ENCODE measurements around the gene HSPA8.

DNA sequence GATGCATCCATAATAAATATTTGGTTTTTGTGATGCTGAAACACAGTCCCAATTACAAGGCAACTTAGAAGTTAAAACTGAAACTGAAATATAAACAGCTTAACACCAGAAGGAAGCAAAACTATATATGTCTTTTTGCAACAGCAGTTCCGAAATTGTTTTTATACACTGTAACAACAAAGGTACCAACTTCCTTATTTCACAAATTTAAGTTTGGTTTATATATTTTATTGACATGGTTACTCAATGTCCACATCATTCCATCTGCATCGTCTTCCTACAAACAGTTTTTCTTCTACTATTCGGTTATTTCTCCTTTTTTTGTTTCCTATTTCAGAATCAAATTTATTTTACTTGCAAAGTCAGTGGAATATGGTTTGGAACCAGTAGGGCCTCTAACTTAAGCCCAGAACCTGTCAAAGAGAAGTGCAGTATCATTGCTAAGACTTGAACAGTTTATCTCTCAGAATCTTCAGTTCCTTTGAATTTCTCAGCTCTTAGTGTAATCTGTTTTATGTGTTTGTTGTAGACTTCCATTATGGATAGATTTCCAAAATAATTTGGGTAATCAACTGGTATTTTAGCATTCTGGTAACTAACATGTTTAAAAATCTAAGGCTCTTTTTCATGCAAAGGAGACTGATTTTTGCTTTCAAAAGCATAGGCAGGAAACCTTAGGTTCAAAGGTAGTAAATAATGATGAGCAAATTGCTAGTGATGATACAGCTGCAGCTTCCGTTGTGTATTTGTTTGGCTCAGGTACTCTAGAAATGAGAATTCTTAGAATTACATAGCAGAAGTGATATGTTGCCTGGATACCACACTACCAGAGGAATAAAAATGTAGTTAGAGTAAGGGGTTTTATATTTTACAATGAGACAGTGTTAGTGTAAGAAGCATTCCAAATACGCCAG, 8.2 kb upstream of the HSPA8 start:
- TF ChIP-seq EZH2 (IDR thresholded peaks at IDR 0.05; ENCODE audit: borderline replicate concordance, low read depth, low read length, poor library complexity, severe bottlenecking) = no peak
- no peak for TF ChIP-seq CTCF (conservative IDR thresholded peaks at IDR 0.05; ENCODE audit: low read depth, low read length)

All from A673 (cell line).